SK-N-SH (cell line): ENCODE measurements around the gene YPEL3. TPM values are rescaled to one million over a fixed set of nuclear protein-coding genes. Genes with fewer than 3 reads are reported as not detected.

Experiments used
- CTCF ChIA-PET: fragments of 300-600, 350-600 bp; formaldehyde crosslinking; extraction: SDS; loops from one replicate; lab custom pipeline; 2021; lab: Yijun Ruan, JAX
- POLR2A ChIA-PET: fragments of 350-600 bp; sonication (Branson Sonifier 250); formaldehyde crosslinking; extraction: SDS; loops from one replicate; lab custom pipeline; 2020; ENCODE audit warnings: antibody characterized with exemption, inconsistent platforms; lab: Yijun Ruan, JAX
- DNase-seq: peaks from one replicate; pipeline ENCODE4 v3.0.0; 2012
- H2AFZ ChIP-seq: fragments of 200-600 bp; sonication (generic); 2 replicates; pipeline ENCODE4 v1.8.1; 2016; ENCODE audit warnings: antibody characterized with exemption, mild to moderate bottlenecking, low read depth
- H3F3A ChIP-seq: fragments of 200-600 bp; sonication (generic); replicated peaks from 2 replicates; pipeline ENCODE3; 2016; ENCODE audit warnings: antibody characterized with exemption, mild to moderate bottlenecking; ENCODE audit not compliant: insufficient read depth
- H3K27ac ChIP-seq, 2 experiments: fragments of 200-500 bp in 1 of 2; fragments of 200-600 bp in 1 of 2; sonication (Bioruptor generic) in 1 of 2; sonication (generic), shearing (Covaris generic) in 1 of 2; 2 replicates each; pipeline versions ENCODE4 v1.5.1 to v1.6.1; 2014 to 2016; ENCODE audit warnings: low read depth in 2 of 2, inconsistent platforms in 1 of 2, low read length in 1 of 2, mild to moderate bottlenecking in 1 of 2, mixed read lengths in 1 of 2
- H3K27me3 ChIP-seq: fragments of 200-600 bp; sonication (generic), shearing (Covaris generic); 2 replicates; pipeline ENCODE4 v1.6.1; 2016; ENCODE audit warnings: mixed run types; ENCODE audit not compliant: insufficient read depth
- H3K36me3 ChIP-seq, 2 experiments: fragments of 200-500 bp in 1 of 2; fragments of 200-600 bp in 1 of 2; sonication (Bioruptor generic) in 1 of 2; sonication (generic) in 1 of 2; replicated peaks in 1 of 2; 2 replicates each; pipeline versions ENCODE3 to v1.5.1; 2014 to 2016; ENCODE audit warnings: low read length in 1 of 2, mild to moderate bottlenecking in 1 of 2; ENCODE audit not compliant: insufficient read depth in 2 of 2, control insufficient read depth in 1 of 2
- H3K4me1 ChIP-seq, 2 experiments: fragments of 200-500 bp in 1 of 2; fragments of 200-600 bp in 1 of 2; sonication (Bioruptor generic) in 1 of 2; sonication (generic), shearing (Covaris generic) in 1 of 2; 2 replicates each; pipeline versions ENCODE4 v1.5.1 to v1.6.1; 2014 to 2016; ENCODE audit warnings: low read depth in 1 of 2, low read length in 1 of 2, mixed run types in 1 of 2; ENCODE audit not compliant: insufficient read depth in 2 of 2, control insufficient read depth in 1 of 2
- H3K4me2 ChIP-seq: fragments of 200-600 bp; sonication (generic), shearing (Covaris generic); 2 replicates; pipeline ENCODE4 v1.6.1; 2017; ENCODE audit warnings: mixed run types
- H3K4me3 ChIP-seq, 2 experiments: fragments of 200-500 bp in 1 of 2; fragments of 200-600 bp in 1 of 2; sonication (Bioruptor generic) in 1 of 2; sonication (generic), shearing (Covaris generic) in 1 of 2; 2 replicates each; pipeline versions ENCODE4 v1.5.1 to v1.8.1; 2014 to 2016; ENCODE audit warnings: low read depth in 2 of 2, inconsistent platforms in 1 of 2, low read length in 1 of 2, mild to moderate bottlenecking in 1 of 2, mixed read lengths in 1 of 2, moderate library complexity in 1 of 2
- H3K79me2 ChIP-seq: fragments of 200-600 bp; sonication (generic); 2 replicates; pipeline ENCODE4 v1.8.1; 2017; ENCODE audit warnings: mild to moderate bottlenecking; ENCODE audit not compliant: insufficient read depth
- H3K9ac ChIP-seq: fragments of 200-600 bp; sonication (generic); 2 replicates; pipeline ENCODE4 v1.6.1; 2017; ENCODE audit warnings: mixed run types
- H3K9me2 ChIP-seq: fragments of 200-600 bp; sonication (generic); 2 replicates; pipeline ENCODE4 v1.6.1; 2017; ENCODE audit warnings: mixed run types
- H3K9me3 ChIP-seq: fragments of 200-600 bp; sonication (generic); 2 replicates; pipeline ENCODE4 v1.6.1; 2017; ENCODE audit warnings: mixed run types, mild to moderate bottlenecking, moderate library complexity
- H4K20me1 ChIP-seq: fragments of 200-600 bp; sonication (generic); 2 replicates; pipeline ENCODE4 v1.6.1; 2017; ENCODE audit warnings: mild to moderate bottlenecking, mixed run types; ENCODE audit not compliant: insufficient read depth
- CHD2 ChIP-seq: fragments of 150-350 bp; IDR thresholded peaks from 2 replicates; pipeline ENCODE4 v1.6.1; 2018; ENCODE audit warnings: low read length; ENCODE audit not compliant: partially characterized antibody
- FOSL2 ChIP-seq: IDR thresholded peaks from 2 replicates; pipeline ENCODE4 v1.4.0; 2012; ENCODE audit warnings: low read depth, mild to moderate bottlenecking, moderate library complexity, borderline replicate concordance
- FOXJ3 ChIP-seq: sonication (generic); formaldehyde crosslinking; IDR thresholded peaks from 2 replicates; pipeline ENCODE4 v1.5.1; 2020; ENCODE audit warnings: mild to moderate bottlenecking, missing genetic modification reagents
- GATA2 ChIP-seq: sonication (generic); formaldehyde crosslinking; IDR thresholded peaks from 2 replicates; pipeline ENCODE4 v1.5.0; 2020; ENCODE audit warnings: mild to moderate bottlenecking, missing genetic modification reagents
- IRF3 ChIP-seq: fragments of 150-350 bp; IDR thresholded peaks from 2 replicates; pipeline ENCODE4 v1.6.1; 2016; ENCODE audit warnings: mild to moderate bottlenecking, low read depth, low read length
- JUND ChIP-seq: IDR thresholded peaks from 2 replicates; pipeline ENCODE4 v1.4.0; 2012
- MAX ChIP-seq: IDR thresholded peaks from 2 replicates; pipeline ENCODE4 v1.4.0; 2012; ENCODE audit warnings: low read depth
- NRF1 ChIP-seq: IDR thresholded peaks from 2 replicates; pipeline ENCODE4 v1.6.1; 2012; ENCODE audit warnings: low read depth, mild to moderate bottlenecking, low read length
- RCOR1 ChIP-seq: fragments of 150-350 bp; IDR thresholded peaks from 2 replicates; pipeline ENCODE4 v1.6.1; 2017; ENCODE audit warnings: antibody characterized with exemption, low read length
- REST ChIP-seq: IDR thresholded peaks from 2 replicates; pipeline ENCODE4 v1.6.1; 2012; ENCODE audit warnings: mild to moderate bottlenecking, low read depth, low read length, moderate library complexity
- RXRA ChIP-seq: IDR thresholded peaks from 2 replicates; pipeline ENCODE4 v1.4.0; 2012; ENCODE audit warnings: low read depth, mild to moderate bottlenecking, borderline replicate concordance
- SMC3 ChIP-seq: IDR thresholded peaks from 2 replicates; pipeline ENCODE4 v1.6.1; 2012; ENCODE audit warnings: low read depth, low read length, improper control_type of control experiment
- TAF1 ChIP-seq: IDR thresholded peaks from 2 replicates; pipeline ENCODE4 v1.6.1; 2012; ENCODE audit warnings: low read depth, mild to moderate bottlenecking, low read length, moderate library complexity, borderline replicate concordance
- TCF12 ChIP-seq: IDR thresholded peaks from 2 replicates; pipeline ENCODE4 v1.4.0; 2012
- USF2 ChIP-seq: fragments of 150-350 bp; IDR thresholded peaks from 2 replicates; pipeline ENCODE4 v1.6.1; 2017; ENCODE audit warnings: antibody characterized with exemption, low read length, low read depth, borderline replicate concordance
- YY1 ChIP-seq: IDR thresholded peaks from 2 replicates; pipeline ENCODE4 v1.4.0; 2012; ENCODE audit warnings: low read depth, mild to moderate bottlenecking
- WGBS: methylation state at CpG from one replicate; pipeline ENCODE4 v1.1.6; 2017; ENCODE audit warnings: low lambda C conversion rate; 5-methylcytosine and 5-hydroxymethylcytosine counted together
- polyA plus RNA-seq, 3 experiments: library from polyadenylated mRNA; depleted of rRNA; stranded (reverse); fragments of >200 nt; gene quantifications; 2 replicates each; pipeline ENCODE4 v1.2.3, GENCODE V29; 2012
- TF ChIP-seq, protein P1 (sequence below): fragments of 200-600 bp; sonication (generic); IDR thresholded peaks from 2 replicates; pipeline ENCODE4 v1.6.1; 2017; ENCODE audit warnings: antibody characterized with exemption, mild to moderate bottlenecking, moderate library complexity
- TF ChIP-seq, protein P2 (sequence below): IDR thresholded peaks from 2 replicates; pipeline ENCODE4; 2012

The YPEL3 gene
- polyA plus RNA-seq, 1 of the 3 experiments (the other 2 are of a cell fraction): 36.6 TPM

GRCh38 chr16:30104090-30104489 lies 8.1 kb upstream of the YPEL3 start (continued):
- TF ChIP-seq, protein P1, sequence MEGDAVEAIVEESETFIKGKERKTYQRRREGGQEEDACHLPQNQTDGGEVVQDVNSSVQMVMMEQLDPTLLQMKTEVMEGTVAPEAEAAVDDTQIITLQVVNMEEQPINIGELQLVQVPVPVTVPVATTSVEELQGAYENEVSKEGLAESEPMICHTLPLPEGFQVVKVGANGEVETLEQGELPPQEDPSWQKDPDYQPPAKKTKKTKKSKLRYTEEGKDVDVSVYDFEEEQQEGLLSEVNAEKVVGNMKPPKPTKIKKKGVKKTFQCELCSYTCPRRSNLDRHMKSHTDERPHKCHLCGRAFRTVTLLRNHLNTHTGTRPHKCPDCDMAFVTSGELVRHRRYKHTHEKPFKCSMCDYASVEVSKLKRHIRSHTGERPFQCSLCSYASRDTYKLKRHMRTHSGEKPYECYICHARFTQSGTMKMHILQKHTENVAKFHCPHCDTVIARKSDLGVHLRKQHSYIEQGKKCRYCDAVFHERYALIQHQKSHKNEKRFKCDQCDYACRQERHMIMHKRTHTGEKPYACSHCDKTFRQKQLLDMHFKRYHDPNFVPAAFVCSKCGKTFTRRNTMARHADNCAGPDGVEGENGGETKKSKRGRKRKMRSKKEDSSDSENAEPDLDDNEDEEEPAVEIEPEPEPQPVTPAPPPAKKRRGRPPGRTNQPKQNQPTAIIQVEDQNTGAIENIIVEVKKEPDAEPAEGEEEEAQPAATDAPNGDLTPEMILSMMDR: no peak
- TF ChIP-seq FOXJ3 (CRISPR knock-in tag): no peak
- no peak for TF ChIP-seq TAF1
- TF ChIP-seq, all 33 proteins: peak for 0

DNA sequence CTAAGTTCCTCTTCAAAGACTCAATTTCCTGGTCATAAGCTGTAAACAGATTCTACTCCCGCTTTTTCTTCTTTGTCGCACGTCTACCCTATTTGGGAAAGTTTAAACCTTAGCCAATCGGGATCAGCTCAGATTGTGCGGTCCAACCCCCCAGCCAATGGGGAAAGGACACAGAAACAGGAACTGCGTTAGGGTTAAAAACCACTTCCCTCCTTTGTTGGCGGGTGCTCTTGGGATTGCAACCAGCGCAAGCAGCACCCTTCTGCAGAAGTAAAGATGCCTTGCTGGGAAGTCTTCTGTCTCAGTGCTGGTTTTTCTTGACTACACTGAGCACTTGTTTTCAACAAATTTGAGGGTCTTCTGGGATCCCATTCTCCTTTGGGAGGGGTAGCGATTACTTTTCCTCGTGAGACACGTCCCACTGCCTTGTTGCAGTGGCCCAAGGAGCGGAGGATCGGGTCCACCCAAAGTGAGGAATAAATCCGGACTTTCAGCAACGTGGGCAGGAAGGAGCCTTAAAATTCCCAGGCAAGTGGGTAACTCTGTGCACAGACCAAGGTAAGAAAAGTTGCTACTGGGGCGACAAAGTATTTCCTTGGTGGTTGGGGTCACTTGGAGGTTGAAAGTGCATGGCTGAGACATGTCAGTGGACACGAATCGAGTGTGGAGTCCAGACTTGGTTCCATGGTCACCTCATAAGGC lies 1.0 kb upstream of the YPEL3 start:
- H4K20me1 ChIP-seq: no peaks in the 10 kb centered on the region
- POLR2A ChIA-PET: interaction anchor here (1.4 kb wide), 1 partner anchor 32 kb away, joined by 5 read pairs; the partner anchor contains the start of gene ALDOA
- TF ChIP-seq, protein P2, sequence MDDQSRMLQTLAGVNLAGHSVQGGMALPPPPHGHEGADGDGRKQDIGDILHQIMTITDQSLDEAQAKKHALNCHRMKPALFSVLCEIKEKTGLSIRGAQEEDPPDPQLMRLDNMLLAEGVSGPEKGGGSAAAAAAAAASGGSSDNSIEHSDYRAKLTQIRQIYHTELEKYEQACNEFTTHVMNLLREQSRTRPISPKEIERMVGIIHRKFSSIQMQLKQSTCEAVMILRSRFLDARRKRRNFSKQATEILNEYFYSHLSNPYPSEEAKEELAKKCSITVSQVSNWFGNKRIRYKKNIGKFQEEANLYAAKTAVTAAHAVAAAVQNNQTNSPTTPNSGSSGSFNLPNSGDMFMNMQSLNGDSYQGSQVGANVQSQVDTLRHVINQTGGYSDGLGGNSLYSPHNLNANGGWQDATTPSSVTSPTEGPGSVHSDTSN: no peak
- TF ChIP-seq FOXJ3 (CRISPR knock-in tag): no peak
- TF ChIP-seq RCOR1: no peak
- TF ChIP-seq CHD2: no peak
- no peak for TF ChIP-seq JUND
- TF ChIP-seq NRF1: no peak
- no peak for TF ChIP-seq USF2
- no peak for TF ChIP-seq REST
- TF ChIP-seq TCF12: no peak
- TF ChIP-seq SMC3: no peak
- TF ChIP-seq YY1: no peak
- no peak for TF ChIP-seq GATA2 (CRISPR knock-in tag)
- TF ChIP-seq, protein P1: no peak
- TF ChIP-seq IRF3: no peak
- TF ChIP-seq FOSL2: no peak
- no peak for TF ChIP-seq RXRA
- no peak for TF ChIP-seq MAX
- WGBS: 95% methylated on average over 18 of the region's 18 CpGs
- H2AFZ ChIP-seq: peak overlapping the region; percentile 75; the same call in 1 of the 2 replicates
- H3K4me3 ChIP-seq: peak overlapping the region in 1 of 2 experiments; percentile 63; a peak in 1 of 4 replicates
- H3K9me2 ChIP-seq: no peaks in the 10 kb centered on the region
- H3K4me1 ChIP-seq: peaks cover 0 to 27% of the 10 kb centered on the region in 2 experiments; a peak in 1 of 4 replicates
- H3K27ac ChIP-seq: peak overlapping the region; percentile 51 to 85; a peak in 3 of 4 replicates
- peaks cover 4% of the 10 kb centered on the region; the same call in 1 of the 2 replicates for H3K79me2 ChIP-seq
- no peaks in the 10 kb centered on the region for H3K9me3 ChIP-seq
- no peaks in the 10 kb centered on the region for H3K27me3 ChIP-seq
- H3K9ac ChIP-seq: no peak overlapping the region
- H3K4me2 ChIP-seq: 0 out of 2 replicates have a peak overlapping the region, but pooled peaks have one; percentile 69
- H3F3A ChIP-seq: peaks cover 11% of the 10 kb centered on the region
- DNase-seq: no peak
- H3K36me3 ChIP-seq: no peaks in the 10 kb centered on the region
- CTCF ChIA-PET: interaction anchor here (1.4 to 2.2 kb wide), 2 partner anchors 15 to 23 kb away, joined by 3 to 12 read pairs; partner anchors contain the start of gene GDPD3
